ENCODE results near the gene PWWP2A. TPM values are rescaled to one million over a fixed set of nuclear protein-coding genes. Genes with fewer than 3 reads are reported as not detected.

PWWP2A gene
- total RNA-seq, 1 experiment from 2014 or later: 34.4 TPM

- no peak for DNase-seq
- TF ChIP-seq, protein P1, sequence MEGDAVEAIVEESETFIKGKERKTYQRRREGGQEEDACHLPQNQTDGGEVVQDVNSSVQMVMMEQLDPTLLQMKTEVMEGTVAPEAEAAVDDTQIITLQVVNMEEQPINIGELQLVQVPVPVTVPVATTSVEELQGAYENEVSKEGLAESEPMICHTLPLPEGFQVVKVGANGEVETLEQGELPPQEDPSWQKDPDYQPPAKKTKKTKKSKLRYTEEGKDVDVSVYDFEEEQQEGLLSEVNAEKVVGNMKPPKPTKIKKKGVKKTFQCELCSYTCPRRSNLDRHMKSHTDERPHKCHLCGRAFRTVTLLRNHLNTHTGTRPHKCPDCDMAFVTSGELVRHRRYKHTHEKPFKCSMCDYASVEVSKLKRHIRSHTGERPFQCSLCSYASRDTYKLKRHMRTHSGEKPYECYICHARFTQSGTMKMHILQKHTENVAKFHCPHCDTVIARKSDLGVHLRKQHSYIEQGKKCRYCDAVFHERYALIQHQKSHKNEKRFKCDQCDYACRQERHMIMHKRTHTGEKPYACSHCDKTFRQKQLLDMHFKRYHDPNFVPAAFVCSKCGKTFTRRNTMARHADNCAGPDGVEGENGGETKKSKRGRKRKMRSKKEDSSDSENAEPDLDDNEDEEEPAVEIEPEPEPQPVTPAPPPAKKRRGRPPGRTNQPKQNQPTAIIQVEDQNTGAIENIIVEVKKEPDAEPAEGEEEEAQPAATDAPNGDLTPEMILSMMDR (IDR thresholded peaks at IDR 0.05; ENCODE audit: insufficient read depth in 1 of 2, low read depth in 1 of 2, low read length in 1 of 2, severe bottlenecking in 1 of 2, unreplicated experiment in 1 of 2): no peak
- CTCF ChIA-PET: no interaction called here
- peaks cover 14% of the 10 kb centered on the region for H3K36me3 Mint-ChIP-seq (ENCODE audit: insufficient read depth, unreplicated experiment)
- H3K4me1 Mint-ChIP-seq (ENCODE audit: low read depth, unreplicated experiment): peaks cover 9% of the 10 kb centered on the region
- H3K27ac Mint-ChIP-seq (ENCODE audit: unreplicated experiment): no peak overlapping the region
- POLR2A ChIA-PET: no interaction called here
- no peak overlapping the region for H3K4me3 Mint-ChIP-seq (ENCODE audit: unreplicated experiment)
- no TSS peak for BruUV-seq (replicated peaks)
- no peaks in the 10 kb centered on the region for H3K9me3 ChIP-seq
- intact Hi-C loops (cut with micrococcal nuclease; ENCODE audit: unreplicated experiment): no loop called here
- no peaks in the 10 kb centered on the region for H3K9me3 Mint-ChIP-seq (ENCODE audit: unreplicated experiment)
- no peaks in the 10 kb centered on the region for H3K27me3 Mint-ChIP-seq (ENCODE audit: insufficient read depth, unreplicated experiment)
- no peaks in the 10 kb centered on the region for H3K27me3 ChIP-seq (replicated peaks; ENCODE audit: control insufficient read depth, insufficient read depth, low read length)
- H3K4me1 ChIP-seq: peaks cover 15% of the 10 kb centered on the region; the same call in 1 of the 2 replicates
- no peaks in the 10 kb centered on the region; the same call in 1 of the 2 replicates for H3K36me3 ChIP-seq (ENCODE audit: control insufficient read depth, insufficient read depth, low read length)
- H3K4me3 ChIP-seq (ENCODE audit: low read depth, low read length): no peak overlapping the region
Measured at GRCh38 chr5:160087199-160087598, 32.1 kb downstream of the PWWP2A start.

DNA sequence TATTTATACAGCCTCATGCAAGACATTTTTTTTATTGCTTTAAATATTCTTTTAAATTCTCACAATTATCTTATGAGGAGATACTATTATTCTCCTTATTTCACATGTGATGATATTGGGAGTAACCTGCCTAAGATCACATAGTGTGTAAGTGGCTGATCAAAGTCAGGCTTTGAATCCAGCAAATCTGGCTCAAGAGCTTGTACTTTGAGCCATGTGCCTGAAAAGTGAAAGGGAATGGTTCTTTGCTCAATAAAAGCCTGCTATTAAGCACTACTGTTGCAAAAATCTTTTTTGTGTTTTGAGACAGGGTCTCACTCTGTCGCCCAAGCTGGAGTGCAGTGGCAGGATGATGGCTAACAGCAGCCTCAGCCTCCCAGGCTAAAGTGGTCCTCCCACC, 35.1 kb downstream of the PWWP2A start:
- Histone ChIP-seq H3K36me3 (ENCODE audit: control insufficient read depth, insufficient read depth, low read length) (no peaks in the 10 kb centered on the region), H3K9me3 (no peaks in the 10 kb centered on the region), H3K4me1 (peaks cover 34% of the 10 kb centered on the region), H3K27me3 (replicated peaks; ENCODE audit: control insufficient read depth, insufficient read depth, low read length) (no peaks in the 10 kb centered on the region), H3K4me3 (ENCODE audit: low read depth, low read length) (no peak overlapping the region)
- Mint-ChIP-seq H3K4me3 (ENCODE audit: unreplicated experiment) (no peak overlapping the region), H3K9me3 (ENCODE audit: unreplicated experiment) (no peaks in the 10 kb centered on the region), H3K27ac (ENCODE audit: unreplicated experiment) (no peak overlapping the region), H3K27me3 (ENCODE audit: insufficient read depth, unreplicated experiment) (no peaks in the 10 kb centered on the region), H3K36me3 (ENCODE audit: insufficient read depth, unreplicated experiment) (peaks cover 5% of the 10 kb centered on the region), H3K4me1 (ENCODE audit: low read depth, unreplicated experiment) (peaks cover 25% of the 10 kb centered on the region)
- no TSS peak for BruUV-seq (replicated peaks)
- CTCF ChIA-PET: no interaction called here
- TF ChIP-seq, protein P1 (IDR thresholded peaks at IDR 0.05; ENCODE audit: insufficient read depth in 1 of 2, low read depth in 1 of 2, low read length in 1 of 2, severe bottlenecking in 1 of 2, unreplicated experiment in 1 of 2): no peak
- intact Hi-C loops (cut with micrococcal nuclease; ENCODE audit: unreplicated experiment): loop anchor here (5.0 kb wide), 1 partner anchor 62 kb away; no protein-coding TSS in a partner anchor
- no peak for DNase-seq
- POLR2A ChIA-PET: no interaction called here

- DNase-seq: no peak
- no TSS peak for BruUV-seq (replicated peaks)
- ChIA-PET POLR2A (interaction anchor here (0.6 kb wide), 1 partner anchor 554 kb away, joined by 4 read pairs; no protein-coding TSS in a partner anchor), CTCF (no interaction called here)
- Histone ChIP-seq H3K4me1 (peaks cover 34% of the 10 kb centered on the region), H3K36me3 (ENCODE audit: control insufficient read depth, insufficient read depth, low read length) (peaks cover 2% of the 10 kb centered on the region; the same call in 1 of the 2 replicates), H3K9me3 (no peaks in the 10 kb centered on the region), H3K4me3 (ENCODE audit: low read depth, low read length) (no peak overlapping the region), H3K27me3 (replicated peaks; ENCODE audit: control insufficient read depth, insufficient read depth, low read length) (no peaks in the 10 kb centered on the region)
- no peaks in the 10 kb centered on the region for H3K27me3 Mint-ChIP-seq (ENCODE audit: insufficient read depth, unreplicated experiment)
- no peak overlapping the region for H3K27ac Mint-ChIP-seq (ENCODE audit: unreplicated experiment)
- H3K4me1 Mint-ChIP-seq (ENCODE audit: low read depth, unreplicated experiment): peaks cover 25% of the 10 kb centered on the region
- no peaks in the 10 kb centered on the region for H3K36me3 Mint-ChIP-seq (ENCODE audit: insufficient read depth, unreplicated experiment)
- intact Hi-C loops (cut with micrococcal nuclease; ENCODE audit: unreplicated experiment): loop anchor here (5.0 kb wide), 1 partner anchor 61 kb away; no protein-coding TSS in a partner anchor
- TF ChIP-seq, protein P1 (IDR thresholded peaks at IDR 0.05; ENCODE audit: insufficient read depth in 1 of 2, low read depth in 1 of 2, low read length in 1 of 2, severe bottlenecking in 1 of 2, unreplicated experiment in 1 of 2): no peak
- no peak overlapping the region for H3K4me3 Mint-ChIP-seq (ENCODE audit: unreplicated experiment)
- no peaks in the 10 kb centered on the region for H3K9me3 Mint-ChIP-seq (ENCODE audit: unreplicated experiment)
Measured at GRCh38 chr5:160083501-160083900, 35.7 kb downstream of the PWWP2A start.

Measured in Caco-2 (cell line).